ENCODE measurements around the gene NAB1.

Gene NAB1

GRCh38 chr2:190625691-190626090 lies 23.2 kb upstream of the NAB1 start:
- no peak overlapping the region for H3K27ac ChIP-seq
- no peaks in the 10 kb centered on the region for H3K36me3 ChIP-seq

DNA sequence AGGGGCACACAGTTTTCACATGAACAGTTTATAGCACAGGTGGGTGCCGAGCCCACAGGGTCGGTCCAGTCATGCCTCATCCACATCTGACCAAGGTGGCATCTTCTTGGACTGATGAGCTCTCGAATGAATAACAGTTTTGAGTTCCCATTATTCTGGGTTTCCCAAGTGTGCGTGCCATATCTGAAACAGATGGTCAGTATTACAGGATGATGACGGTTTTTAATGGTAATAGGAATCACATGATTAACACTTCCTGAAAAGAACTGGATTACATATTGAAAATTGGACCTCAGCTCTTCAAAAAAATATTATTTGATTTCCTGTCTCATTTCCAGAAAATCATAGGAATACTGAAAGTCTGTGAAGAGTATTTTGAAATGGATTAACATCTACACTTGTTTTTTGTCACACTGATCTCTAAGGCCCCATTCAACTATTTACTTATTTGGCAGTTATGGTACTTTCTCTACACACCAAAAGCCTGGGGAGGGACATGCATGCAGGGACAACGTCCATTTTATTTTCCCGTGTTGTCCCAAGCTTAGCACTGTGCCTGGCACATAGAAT lies 22.2 kb upstream of the NAB1 start:
- Histone ChIP-seq H3K36me3 (no peaks in the 10 kb centered on the region), H3K9me3 (no peaks in the 10 kb centered on the region), H3K27me3 (peaks cover 29% of the 10 kb centered on the region), H3K4me3 (ENCODE audit: low read depth in 1 of 2, low read length in 1 of 2) (no peak overlapping the region), H3K27ac (no peak overlapping the region), H3K4me1 (ENCODE audit: control insufficient read depth in 1 of 2, insufficient read depth in 1 of 2, low read depth in 1 of 2, low read length in 1 of 2) (peaks cover 7% of the 10 kb centered on the region in 2 experiments)
- TF ChIP-seq, protein P1, sequence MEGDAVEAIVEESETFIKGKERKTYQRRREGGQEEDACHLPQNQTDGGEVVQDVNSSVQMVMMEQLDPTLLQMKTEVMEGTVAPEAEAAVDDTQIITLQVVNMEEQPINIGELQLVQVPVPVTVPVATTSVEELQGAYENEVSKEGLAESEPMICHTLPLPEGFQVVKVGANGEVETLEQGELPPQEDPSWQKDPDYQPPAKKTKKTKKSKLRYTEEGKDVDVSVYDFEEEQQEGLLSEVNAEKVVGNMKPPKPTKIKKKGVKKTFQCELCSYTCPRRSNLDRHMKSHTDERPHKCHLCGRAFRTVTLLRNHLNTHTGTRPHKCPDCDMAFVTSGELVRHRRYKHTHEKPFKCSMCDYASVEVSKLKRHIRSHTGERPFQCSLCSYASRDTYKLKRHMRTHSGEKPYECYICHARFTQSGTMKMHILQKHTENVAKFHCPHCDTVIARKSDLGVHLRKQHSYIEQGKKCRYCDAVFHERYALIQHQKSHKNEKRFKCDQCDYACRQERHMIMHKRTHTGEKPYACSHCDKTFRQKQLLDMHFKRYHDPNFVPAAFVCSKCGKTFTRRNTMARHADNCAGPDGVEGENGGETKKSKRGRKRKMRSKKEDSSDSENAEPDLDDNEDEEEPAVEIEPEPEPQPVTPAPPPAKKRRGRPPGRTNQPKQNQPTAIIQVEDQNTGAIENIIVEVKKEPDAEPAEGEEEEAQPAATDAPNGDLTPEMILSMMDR (IDR thresholded peaks at IDR 0.05) = no peak

More at GRCh38 chr2:190625691-190626090, 23.2 kb upstream of the NAB1 start:
- TF ChIP-seq, protein P1 (IDR thresholded peaks at IDR 0.05) = no peak
- Histone ChIP-seq H3K27me3 (peaks cover 29% of the 10 kb centered on the region), H3K9me3 (no peaks in the 10 kb centered on the region), H3K4me3 (ENCODE audit: low read depth in 1 of 2, low read length in 1 of 2) (no peak overlapping the region), H3K4me1 (ENCODE audit: control insufficient read depth in 1 of 2, insufficient read depth in 1 of 2, low read depth in 1 of 2, low read length in 1 of 2) (peaks cover 7% of the 10 kb centered on the region in 2 experiments)

GRCh38 chr2:190627448-190628412 lies 21.2 kb upstream of the NAB1 start:
- H3K27me3 ChIP-seq = peaks cover 29% of the 10 kb centered on the region
- no peak overlapping the region for H3K27ac ChIP-seq
- H3K4me3 ChIP-seq (ENCODE audit: low read depth in 1 of 2, low read length in 1 of 2) = peak overlapping the region in 1 of 2 experiments; percentile 39
- H3K36me3 ChIP-seq = no peaks in the 10 kb centered on the region
- TF ChIP-seq, protein P1 (IDR thresholded peaks at IDR 0.05) = no peak
- no peaks in the 10 kb centered on the region for H3K9me3 ChIP-seq
- peaks cover 7% of the 10 kb centered on the region in 2 experiments for H3K4me1 ChIP-seq (ENCODE audit: control insufficient read depth in 1 of 2, insufficient read depth in 1 of 2, low read depth in 1 of 2, low read length in 1 of 2)

DNA sequence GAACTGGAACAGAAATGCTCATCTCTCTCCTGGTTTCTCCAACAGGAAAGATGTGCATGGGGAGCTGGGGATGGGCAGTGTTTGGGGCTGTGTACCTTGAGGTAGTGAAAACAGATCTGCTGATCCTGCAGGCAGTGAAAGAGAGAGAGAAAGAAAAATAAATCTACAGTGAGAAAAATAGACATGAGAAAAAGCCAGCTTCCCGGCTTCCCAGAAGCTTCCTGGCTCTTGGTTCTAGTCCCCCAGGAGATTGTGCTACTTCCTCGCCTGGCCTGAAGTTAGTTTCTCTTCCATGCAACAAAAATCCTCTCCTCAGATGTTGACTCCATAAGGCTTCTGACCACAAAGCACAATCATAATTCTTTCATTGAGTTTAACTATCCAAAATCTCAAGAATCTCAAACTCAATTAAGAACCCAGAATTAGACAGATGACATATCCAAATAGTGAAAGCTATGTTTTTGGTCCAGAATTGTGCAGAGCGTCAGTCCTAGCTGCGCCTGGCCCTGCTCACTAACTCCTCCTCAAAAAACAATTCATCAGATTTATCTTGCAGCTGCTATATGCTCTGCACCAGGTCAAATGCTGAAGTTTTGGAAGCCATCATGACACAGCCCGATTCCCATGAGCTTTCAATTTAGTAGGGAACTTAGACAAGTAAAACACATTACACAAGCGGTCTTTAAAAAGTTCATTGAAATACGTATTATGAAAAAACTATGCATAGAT lies 20.1 kb upstream of the NAB1 start:
- Histone ChIP-seq H3K9me3 (no peaks in the 10 kb centered on the region), H3K27me3 (peaks cover 29% of the 10 kb centered on the region), H3K27ac (no peak overlapping the region), H3K36me3 (no peaks in the 10 kb centered on the region), H3K4me1 (ENCODE audit: control insufficient read depth in 1 of 2, insufficient read depth in 1 of 2, low read depth in 1 of 2, low read length in 1 of 2) (peaks cover 7% of the 10 kb centered on the region in 2 experiments), H3K4me3 (ENCODE audit: low read depth in 1 of 2, low read length in 1 of 2) (no peak overlapping the region)
- TF ChIP-seq, protein P1 (IDR thresholded peaks at IDR 0.05) = no peak

GRCh38 chr2:190634381-190634780 lies 14.5 kb upstream of the NAB1 start:
- Histone ChIP-seq H3K4me1 (ENCODE audit: control insufficient read depth in 1 of 2, insufficient read depth in 1 of 2, low read depth in 1 of 2, low read length in 1 of 2) (no peaks in the 10 kb centered on the region), H3K9me3 (no peaks in the 10 kb centered on the region), H3K27me3 (peaks cover 6% of the 10 kb centered on the region), H3K4me3 (ENCODE audit: low read depth in 1 of 2, low read length in 1 of 2) (no peak overlapping the region), H3K27ac (no peak overlapping the region), H3K36me3 (no peaks in the 10 kb centered on the region)
- TF ChIP-seq, protein P1 (IDR thresholded peaks at IDR 0.05) = no peak
